HEK293 (cell line): Measurements from ENCODE around the gene CEACAM4.

Experiments
- CTCF ChIA-PET: fragments of 350-600 bp; formaldehyde crosslinking; extraction: SDS; loops from one replicate; lab custom pipeline; 2021; ENCODE audit warnings: antibody characterized with exemption; lab: Yijun Ruan, JAX
- POLR2A ChIA-PET: fragments of 300-600 bp; formaldehyde crosslinking; extraction: SDS; loops from one replicate; lab custom pipeline; 2020; ENCODE audit warnings: antibody characterized with exemption, inconsistent platforms; lab: Yijun Ruan, JAX
- H3K27ac ChIP-seq: fragments of 200-500 bp; sonication (Bioruptor generic); 2 replicates; pipeline ENCODE4 v1.5.1; 2014; ENCODE audit warnings: low read depth, low read length, control low read depth, inconsistent platforms; ENCODE audit errors: extremely low read depth
- H3K36me3 ChIP-seq, 2 experiments: fragments of 200-500 bp in 1 of 2; sonication (Bioruptor generic) in 1 of 2; 1 replicate in 1 of 2; 2 replicates in 1 of 2; pipeline ENCODE4 v1.5.1; 2014 to 2017; ENCODE audit warnings: inconsistent platforms in 2 of 2, low read length in 2 of 2; ENCODE audit not compliant: control insufficient read depth in 2 of 2, insufficient read depth in 1 of 2
- H3K4me1 ChIP-seq: fragments of 200-500 bp; sonication (Bioruptor generic); 2 replicates; pipeline ENCODE4 v1.5.1; 2014; ENCODE audit warnings: mild to moderate bottlenecking, low read length, inconsistent platforms; ENCODE audit not compliant: control insufficient read depth, insufficient read depth
- H3K4me3 ChIP-seq: 2 replicates; pipeline ENCODE4 v1.5.1; 2011; ENCODE audit warnings: low read depth, mild to moderate bottlenecking, control low read depth, low read length, moderate library complexity
- H3K9me3 ChIP-seq: fragments of 200-500 bp; sonication (Bioruptor generic); 2 replicates; pipeline ENCODE4 v1.5.1; 2014; ENCODE audit warnings: low read depth, low read length, inconsistent platforms; ENCODE audit not compliant: control insufficient read depth, insufficient read depth
- BCL6B ChIP-seq: fragments of 450-650 bp; formaldehyde crosslinking; IDR thresholded peaks from 2 replicates; pipeline ENCODE4 v1.5.1; 2017; ENCODE audit warnings: missing biosample characterization, missing genetic modification characterization
- EGR2 ChIP-seq: fragments of 450-650 bp; formaldehyde crosslinking; IDR thresholded peaks from 2 replicates; pipeline ENCODE4 v1.5.1; 2016; ENCODE audit warnings: low read depth, missing biosample characterization, missing genetic modification characterization
- GLI2 ChIP-seq: fragments of 450-650 bp; formaldehyde crosslinking; IDR thresholded peaks from 2 replicates; pipeline ENCODE4; 2017; ENCODE audit warnings: missing biosample characterization, missing genetic modification characterization, low read depth, borderline replicate concordance
- KLF1 ChIP-seq: fragments of 450-650 bp; formaldehyde crosslinking; IDR thresholded peaks from 2 replicates; pipeline ENCODE4 v1.5.1; 2016; ENCODE audit warnings: missing biosample characterization, missing genetic modification characterization
- KLF7 ChIP-seq: fragments of 450-650 bp; formaldehyde crosslinking; IDR thresholded peaks from 2 replicates; pipeline ENCODE4 v1.5.1; 2016; ENCODE audit warnings: missing biosample characterization, missing genetic modification characterization, borderline replicate concordance
- MEIS1 ChIP-seq: sonication (generic); formaldehyde crosslinking; IDR thresholded peaks from 2 replicates; pipeline ENCODE4 v1.8.1; 2022; ENCODE audit warnings: missing genetic modification reagents, mild to moderate bottlenecking, borderline replicate concordance
- PRDM1 ChIP-seq: fragments of 450-650 bp; formaldehyde crosslinking; IDR thresholded peaks from 2 replicates; pipeline ENCODE4; 2016; ENCODE audit warnings: missing biosample characterization, missing genetic modification characterization
- PRDM10 ChIP-seq: fragments of 450-650 bp; formaldehyde crosslinking; IDR thresholded peaks from 2 replicates; pipeline ENCODE4 v1.5.1; 2016; ENCODE audit warnings: missing biosample characterization, missing genetic modification characterization
- RBAK ChIP-seq: fragments of 450-650 bp; formaldehyde crosslinking; IDR thresholded peaks from 2 replicates; pipeline ENCODE4 v1.5.1; 2016; ENCODE audit warnings: missing biosample characterization, missing genetic modification characterization
- SP3 ChIP-seq: fragments of 450-650 bp; formaldehyde crosslinking; IDR thresholded peaks from 2 replicates; pipeline ENCODE4 v1.5.1; 2016; ENCODE audit warnings: missing biosample characterization, missing genetic modification characterization
- ZNF132 ChIP-seq: fragments of 450-650 bp; formaldehyde crosslinking; IDR thresholded peaks from 2 replicates; pipeline ENCODE4 v1.5.1; 2017; ENCODE audit warnings: missing biosample characterization, missing genetic modification characterization, borderline replicate concordance
- ZNF155 ChIP-seq: fragments of 450-650 bp; formaldehyde crosslinking; IDR thresholded peaks from 2 replicates; pipeline ENCODE4 v1.5.1; 2016; ENCODE audit warnings: missing biosample characterization, missing genetic modification characterization
- ZNF248 ChIP-seq: fragments of 450-650 bp; formaldehyde crosslinking; IDR thresholded peaks from 2 replicates; pipeline ENCODE4 v1.5.1; 2017; ENCODE audit warnings: missing biosample characterization, missing genetic modification characterization
- ZNF335 ChIP-seq: fragments of 450-650 bp; formaldehyde crosslinking; conservative IDR thresholded peaks from 2 replicates; pipeline ENCODE4 v1.5.1; 2016; ENCODE audit warnings: missing biosample characterization, missing genetic modification characterization
- ZNF354C ChIP-seq: fragments of 450-650 bp; formaldehyde crosslinking; IDR thresholded peaks from 2 replicates; pipeline ENCODE4 v1.5.1; 2016; ENCODE audit warnings: missing biosample characterization, missing genetic modification characterization, low read depth, borderline replicate concordance
- ZNF473 ChIP-seq: fragments of 450-650 bp; formaldehyde crosslinking; IDR thresholded peaks from 2 replicates; pipeline ENCODE4 v1.5.1; 2017; ENCODE audit warnings: missing biosample characterization, missing genetic modification characterization
- ZNF521 ChIP-seq: fragments of 450-650 bp; formaldehyde crosslinking; IDR thresholded peaks from 2 replicates; pipeline ENCODE4 v1.5.1; 2017; ENCODE audit warnings: missing biosample characterization, mild to moderate bottlenecking, missing genetic modification characterization
- ZNF549 ChIP-seq: fragments of 450-650 bp; IDR thresholded peaks from 2 replicates; pipeline ENCODE4 v1.5.1; 2018; ENCODE audit warnings: missing biosample characterization, missing genetic modification characterization, mild to moderate bottlenecking, inconsistent platforms, moderate library complexity
- ZNF585B ChIP-seq: fragments of 450-650 bp; formaldehyde crosslinking; IDR thresholded peaks from 2 replicates; pipeline ENCODE4 v1.5.1; 2016; ENCODE audit warnings: missing biosample characterization, missing genetic modification characterization
- ZNF610 ChIP-seq: fragments of 450-650 bp; formaldehyde crosslinking; IDR thresholded peaks from 2 replicates; pipeline ENCODE4 v1.5.1; 2016; ENCODE audit warnings: missing biosample characterization, missing genetic modification characterization, borderline replicate concordance
- ZNF623 ChIP-seq: fragments of 450-650 bp; formaldehyde crosslinking; IDR thresholded peaks from 2 replicates; pipeline ENCODE4 v1.5.1; 2016; ENCODE audit warnings: missing biosample characterization, missing genetic modification characterization
- ZNF660 ChIP-seq: fragments of 450-650 bp; IDR thresholded peaks from 2 replicates; pipeline ENCODE4 v1.5.1; 2018; ENCODE audit warnings: missing biosample characterization, mild to moderate bottlenecking, missing genetic modification characterization
- ZNF843 ChIP-seq: fragments of 450-650 bp; formaldehyde crosslinking; IDR thresholded peaks from 2 replicates; pipeline ENCODE4 v1.5.1; 2016; ENCODE audit warnings: missing biosample characterization, missing genetic modification characterization
- TF ChIP-seq, protein P1 (sequence below): fragments of 450-650 bp; formaldehyde crosslinking; IDR thresholded peaks from 2 replicates; pipeline ENCODE4 v1.5.1; 2016; ENCODE audit warnings: missing biosample characterization, missing genetic modification characterization
- TF ChIP-seq, protein P2 (sequence below): fragments of 450-650 bp; formaldehyde crosslinking; IDR thresholded peaks from 2 replicates; pipeline ENCODE4 v1.5.1; 2016; ENCODE audit warnings: missing biosample characterization, missing genetic modification characterization

Gene CEACAM4

GRCh38 chr19:41626278-41626677 is 596 bp downstream of the CEACAM4 start:
- CTCF ChIA-PET, result interaction anchor here (0.6 to 0.7 kb wide), 2 partner anchors 16 to 314 kb away, joined by 3 read pairs; no protein-coding TSS in a partner anchor
- TF ChIP-seq ZNF843, result no peak
- no peak for TF ChIP-seq PRDM1 (tag by site-specific recombination)
- TF ChIP-seq MEIS1 (CRISPR knock-in tag), result no peak
- TF ChIP-seq, protein P1, sequence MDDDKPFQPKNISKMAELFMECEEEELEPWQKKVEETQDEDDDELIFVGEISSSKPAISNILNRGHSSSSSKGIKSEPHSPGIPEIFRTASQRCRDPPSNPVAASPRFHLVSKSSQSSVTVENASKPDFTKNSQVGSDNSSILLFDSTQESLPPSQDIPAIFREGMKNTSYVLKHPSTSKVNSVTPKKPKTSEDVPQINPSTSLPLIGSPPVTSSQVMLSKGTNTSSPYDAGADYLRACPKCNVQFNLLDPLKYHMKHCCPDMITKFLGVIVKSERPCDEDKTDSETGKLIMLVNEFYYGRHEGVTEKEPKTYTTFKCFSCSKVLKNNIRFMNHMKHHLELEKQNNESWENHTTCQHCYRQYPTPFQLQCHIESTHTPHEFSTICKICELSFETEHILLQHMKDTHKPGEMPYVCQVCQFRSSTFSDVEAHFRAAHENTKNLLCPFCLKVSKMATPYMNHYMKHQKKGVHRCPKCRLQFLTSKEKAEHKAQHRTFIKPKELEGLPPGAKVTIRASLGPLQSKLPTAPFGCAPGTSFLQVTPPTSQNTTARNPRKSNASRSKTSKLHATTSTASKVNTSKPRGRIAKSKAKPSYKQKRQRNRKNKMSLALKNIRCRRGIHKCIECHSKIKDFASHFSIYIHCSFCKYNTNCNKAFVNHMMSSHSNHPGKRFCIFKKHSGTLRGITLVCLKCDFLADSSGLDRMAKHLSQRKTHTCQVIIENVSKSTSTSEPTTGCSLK (tag by site-specific recombination), result no peak
- Histone ChIP-seq H3K4me1 (no peaks in the 10 kb centered on the region), H3K27ac (no peak overlapping the region), H3K4me3 (no peak overlapping the region), H3K36me3 (no peaks in the 10 kb centered on the region), H3K9me3 (no peaks in the 10 kb centered on the region)
- POLR2A ChIA-PET, result no interaction called here

- CTCF ChIA-PET, result interaction anchor here (0.6 to 1.6 kb wide), 5 partner anchors 65 to 178 kb away, joined by 3 to 4 read pairs (median 3); no protein-coding TSS in a partner anchor
- POLR2A ChIA-PET, result no interaction called here
- Histone ChIP-seq H3K36me3 (no peaks in the 10 kb centered on the region), H3K27ac (no peak overlapping the region), H3K4me1 (no peaks in the 10 kb centered on the region)
- no peak for TF ChIP-seq ZNF521 (tag by site-specific recombination)
- no peak for TF ChIP-seq ZNF335 (tag by site-specific recombination)
- no peak for TF ChIP-seq ZNF585B (tag by site-specific recombination)
- TF ChIP-seq ZNF610 (tag by site-specific recombination), result no peak
- TF ChIP-seq PRDM1 (tag by site-specific recombination), result no peak
- no peak for TF ChIP-seq GLI2 (tag by site-specific recombination)
- no peak for TF ChIP-seq ZNF473
- no peak for TF ChIP-seq ZNF354C
- TF ChIP-seq RBAK (tag by site-specific recombination), result no peak
- TF ChIP-seq KLF7, result no peak
- TF ChIP-seq ZNF132, result no peak
- no peak for TF ChIP-seq ZNF549 (tag by site-specific recombination)
- no peak for TF ChIP-seq EGR2
- TF ChIP-seq SP3 (tag by site-specific recombination), result no peak
- TF ChIP-seq PRDM10 (tag by site-specific recombination), result no peak
- TF ChIP-seq, all 188 proteins: peak for 0
- Histone ChIP-seq H3K9me3 (no peaks in the 10 kb centered on the region), H3K4me3 (no peak overlapping the region)
Measured at GRCh38 chr19:41624937-41625336, 1.9 kb downstream of the CEACAM4 start.

DNA sequence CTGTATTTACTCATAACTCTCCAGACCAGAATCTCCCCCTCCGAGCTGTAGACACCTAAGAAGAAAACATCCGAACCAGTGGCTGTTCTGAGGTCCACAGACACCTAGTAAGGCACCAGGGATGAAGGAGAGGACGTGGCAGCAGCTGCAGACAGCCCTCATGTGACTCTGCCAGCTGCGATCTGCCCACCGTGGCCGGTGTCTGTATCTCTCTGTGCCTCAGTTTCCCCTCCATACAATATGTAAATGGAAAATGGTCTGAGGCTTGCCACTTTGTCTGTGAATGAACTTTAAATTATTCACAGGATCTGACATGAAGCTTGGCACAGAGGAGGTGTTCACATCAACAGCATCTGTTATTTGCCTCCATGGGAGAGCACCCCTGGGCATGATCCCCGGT is 2.4 kb downstream of the CEACAM4 start:
- Histone ChIP-seq H3K4me3 (no peak overlapping the region), H3K27ac (no peak overlapping the region), H3K4me1 (no peaks in the 10 kb centered on the region), H3K36me3 (no peaks in the 10 kb centered on the region), H3K9me3 (no peaks in the 10 kb centered on the region)
- ChIA-PET CTCF (interaction anchor here (0.6 to 1.6 kb wide), 4 partner anchors 65 to 129 kb away, joined by 3 to 4 read pairs (median 3); no protein-coding TSS in a partner anchor), POLR2A (no interaction called here)
- TF ChIP-seq BCL6B (tag by site-specific recombination) (no peak), ZNF248 (no peak), ZNF623 (no peak), KLF1 (no peak), ZNF660 (tag by site-specific recombination) (no peak), ZNF155 (tag by site-specific recombination) (no peak)
- TF ChIP-seq, protein P2, sequence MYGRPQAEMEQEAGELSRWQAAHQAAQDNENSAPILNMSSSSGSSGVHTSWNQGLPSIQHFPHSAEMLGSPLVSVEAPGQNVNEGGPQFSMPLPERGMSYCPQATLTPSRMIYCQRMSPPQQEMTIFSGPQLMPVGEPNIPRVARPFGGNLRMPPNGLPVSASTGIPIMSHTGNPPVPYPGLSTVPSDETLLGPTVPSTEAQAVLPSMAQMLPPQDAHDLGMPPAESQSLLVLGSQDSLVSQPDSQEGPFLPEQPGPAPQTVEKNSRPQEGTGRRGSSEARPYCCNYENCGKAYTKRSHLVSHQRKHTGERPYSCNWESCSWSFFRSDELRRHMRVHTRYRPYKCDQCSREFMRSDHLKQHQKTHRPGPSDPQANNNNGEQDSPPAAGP, result no peak
